Activated gamma-delta T cell treated with Interleukin-2 at 50 U/mL for 16 hours (primary cell): ENCODE measurements around the gene CRX.
"Not testable (repeated sequence)": the region's sequence is repeated elsewhere in the genome, so short reads cannot be mapped to it uniquely, and the experiment has no call there.

Experiments
- DNase-seq: peaks from one replicate; pipeline ENCODE4 v3.0.0-alpha.2; 2020

Gene CRX

DNA sequence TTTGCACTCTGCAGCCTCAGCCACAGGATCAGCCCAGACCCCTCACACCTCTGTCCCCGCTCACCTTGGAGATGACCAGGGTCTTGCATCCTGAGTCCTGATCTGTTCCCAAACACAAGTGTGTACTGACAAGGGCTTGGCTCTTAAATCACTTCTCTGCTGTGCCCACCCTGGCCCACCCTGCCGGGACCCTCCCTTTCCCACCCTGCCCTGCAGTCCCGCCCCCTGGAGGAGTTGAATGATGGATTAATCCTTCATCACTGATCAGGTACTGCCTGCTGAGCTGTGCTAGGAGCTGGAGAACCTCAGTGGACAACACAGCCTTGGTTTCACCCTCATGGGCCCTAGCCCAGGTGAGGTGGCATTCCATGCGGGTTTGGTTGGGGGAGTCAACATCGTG lies 17.3 kb upstream of the CRX start, which contains the start of gene TPRX1:
Gene TPRX1 (minus strand): TSS at position 101 of the 400 bp plus-strand sequence. CDS start 12 bp downstream, at position 89.
- not testable (repeated sequence) for DNase-seq

DNA sequence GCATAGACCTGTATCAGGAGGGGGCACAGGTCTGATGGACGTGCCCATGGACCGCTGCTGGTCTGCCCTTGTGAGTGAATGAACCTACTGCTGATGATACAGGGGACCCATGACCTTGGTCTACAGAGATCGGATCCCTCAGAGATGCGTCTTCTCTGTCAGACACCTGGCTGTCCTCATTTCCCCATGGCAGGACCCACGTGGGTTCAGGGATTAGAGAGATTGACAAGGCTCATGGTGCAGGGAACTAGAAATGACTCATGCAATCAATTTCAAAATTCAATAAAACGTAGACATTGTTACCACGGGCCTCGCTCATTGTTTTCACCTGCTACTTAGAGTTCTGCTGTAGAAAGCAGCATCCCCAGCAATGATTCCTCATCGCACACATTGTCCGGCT lies 16.4 kb upstream of the CRX start:
- DNase-seq = no peak

DNA sequence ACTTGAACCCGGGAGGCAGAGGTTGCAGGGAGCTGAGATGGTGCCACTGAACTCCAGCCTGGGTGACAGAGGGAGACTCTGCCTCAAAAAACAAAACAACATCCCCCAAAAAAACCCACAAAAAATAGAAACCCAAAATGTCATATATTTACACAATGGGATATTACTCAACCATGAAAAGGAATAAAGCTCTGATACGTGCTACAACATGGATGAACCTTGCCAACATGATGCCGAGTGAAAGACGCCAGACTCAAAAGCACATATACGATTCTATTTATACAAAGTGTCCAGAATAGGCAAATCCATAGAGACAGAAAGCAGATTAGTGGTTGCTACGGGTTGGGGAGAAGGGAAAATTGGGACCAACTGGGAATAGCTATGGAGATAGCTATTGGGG lies 15.3 kb upstream of the CRX start:
- DNase-seq = no peak

DNA sequence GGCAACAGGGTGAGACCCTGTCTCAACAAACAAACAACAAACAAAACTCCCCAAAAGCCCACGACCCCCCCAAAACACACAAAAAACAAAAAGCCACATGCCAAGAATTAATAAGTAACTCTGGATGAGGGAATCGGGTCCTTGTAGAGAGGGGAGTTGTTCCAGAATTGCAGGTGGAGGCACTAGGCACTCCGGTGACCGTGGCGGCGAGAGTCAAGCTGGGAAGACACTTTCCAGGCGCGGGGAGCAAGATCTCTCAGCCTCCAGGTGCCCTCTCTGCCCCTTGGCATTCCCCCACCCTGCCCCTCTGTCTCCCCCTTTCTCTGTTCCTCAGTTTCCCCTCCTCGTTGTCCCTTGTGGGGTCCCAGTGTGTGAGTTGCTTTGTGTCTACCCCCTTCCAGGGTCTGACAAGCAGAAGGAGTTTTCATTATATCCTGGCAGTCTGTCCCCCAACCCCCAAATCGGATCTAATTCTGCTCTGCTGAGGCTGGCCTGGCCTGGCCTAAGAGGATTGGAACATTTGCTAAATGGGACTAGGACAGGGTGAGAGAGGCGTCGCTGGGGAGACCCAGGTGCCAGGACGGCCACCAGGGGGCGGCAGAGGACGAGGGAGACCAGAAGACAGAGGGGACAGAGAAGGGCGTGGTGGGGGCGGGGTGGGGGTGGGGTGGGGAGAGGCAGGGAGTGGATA lies 8.3 kb upstream of the CRX start:
- peak; percentile 78 for DNase-seq

DNA sequence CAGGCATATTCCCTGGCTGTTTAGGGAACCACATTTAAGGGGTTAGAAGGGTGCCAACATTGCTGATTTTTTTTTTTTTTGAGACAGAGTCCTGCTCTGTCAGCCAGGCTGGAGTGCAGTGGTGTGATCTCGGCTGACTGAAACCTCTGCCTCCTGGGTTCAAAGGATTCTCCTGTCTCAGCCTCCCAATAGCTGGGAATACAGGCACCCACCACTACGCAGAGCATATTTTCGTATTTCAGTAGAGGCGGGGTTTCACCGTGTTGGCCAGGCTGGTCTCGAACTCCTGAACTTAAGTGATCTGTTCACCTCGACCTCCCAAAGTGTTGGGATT lies 7.8 kb upstream of the CRX start:
- DNase-seq = no peak

DNA sequence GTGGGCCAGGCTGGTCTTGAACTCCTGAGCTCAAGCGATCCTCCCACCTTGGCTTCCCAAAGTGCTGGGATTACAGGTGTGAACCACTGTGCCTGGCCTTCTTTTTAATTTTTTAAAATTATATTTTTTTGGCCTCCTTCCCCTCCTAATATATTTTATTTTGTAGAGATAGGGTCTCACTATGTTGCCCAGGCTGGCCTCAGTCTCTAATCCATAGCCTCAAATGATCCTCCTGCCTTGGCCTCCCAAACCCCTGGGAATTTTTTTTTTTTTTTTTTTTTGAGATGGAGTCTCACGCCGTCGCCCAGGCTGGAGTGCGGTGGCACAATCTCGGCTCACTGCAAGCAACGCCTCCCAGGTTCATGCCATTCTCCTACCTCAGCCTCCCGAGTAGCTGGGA lies 5.5 kb upstream of the CRX start:
- DNase-seq = not testable (repeated sequence)

DNA sequence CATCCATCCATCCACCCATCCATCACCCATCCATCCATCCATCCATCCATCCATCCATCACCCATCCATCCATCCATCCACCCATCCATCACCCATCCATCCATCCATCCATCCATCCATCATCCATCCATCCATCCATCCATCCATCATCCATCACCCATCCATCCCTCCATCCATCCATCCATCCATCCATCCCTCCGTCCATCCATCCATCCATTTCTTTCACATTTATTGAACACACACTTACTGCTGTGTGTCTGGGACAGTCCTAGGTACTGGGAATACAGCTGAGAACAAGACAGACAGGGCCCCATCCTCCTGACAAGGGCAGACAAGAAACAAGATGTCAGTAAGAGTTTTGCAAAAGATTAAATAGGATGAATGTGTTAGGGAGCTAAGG lies 3.5 kb upstream of the CRX start:
- DNase-seq = not testable (repeated sequence)

DNA sequence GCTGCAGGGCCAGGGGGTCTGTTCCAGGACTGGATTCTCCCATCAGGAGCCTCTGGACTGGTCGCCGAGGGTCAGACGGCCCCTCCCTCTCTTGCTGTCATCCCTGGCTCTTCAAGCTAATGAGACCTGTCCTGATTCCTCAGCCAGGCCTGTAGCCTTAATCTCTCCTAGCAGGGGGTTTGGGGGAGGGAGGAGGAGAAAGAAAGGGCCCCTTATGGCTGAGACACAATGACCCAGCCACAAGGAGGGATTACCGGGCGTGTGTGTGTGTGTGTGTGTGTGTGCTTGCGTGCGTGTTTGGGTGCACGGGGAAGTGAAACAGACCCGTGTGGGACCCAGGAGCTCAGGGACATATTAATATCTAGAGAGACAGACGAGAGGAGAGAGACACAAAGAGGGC lies 1.9 kb upstream of the CRX start:
- DNase-seq = no peak

DNA sequence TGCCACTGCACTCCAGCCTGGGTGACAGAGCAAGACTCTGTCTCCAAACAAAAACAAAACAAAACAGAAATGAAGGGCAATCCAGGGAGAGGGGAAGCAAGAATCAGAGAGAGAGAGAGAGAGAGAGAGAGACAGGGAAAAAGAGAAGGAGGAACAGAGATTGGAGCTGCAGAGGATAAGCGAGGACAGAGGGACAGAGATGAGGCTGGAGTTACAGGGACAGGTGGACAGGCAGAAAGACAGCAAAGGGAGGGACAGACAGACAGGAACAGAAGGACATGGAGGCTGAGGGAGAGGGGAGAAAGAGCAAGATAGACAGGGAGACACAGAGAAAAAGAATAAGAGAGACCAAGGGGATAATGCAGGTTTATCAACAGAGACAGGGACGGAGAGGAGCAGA lies 1.3 kb upstream of the CRX start:
- no peak for DNase-seq

DNA sequence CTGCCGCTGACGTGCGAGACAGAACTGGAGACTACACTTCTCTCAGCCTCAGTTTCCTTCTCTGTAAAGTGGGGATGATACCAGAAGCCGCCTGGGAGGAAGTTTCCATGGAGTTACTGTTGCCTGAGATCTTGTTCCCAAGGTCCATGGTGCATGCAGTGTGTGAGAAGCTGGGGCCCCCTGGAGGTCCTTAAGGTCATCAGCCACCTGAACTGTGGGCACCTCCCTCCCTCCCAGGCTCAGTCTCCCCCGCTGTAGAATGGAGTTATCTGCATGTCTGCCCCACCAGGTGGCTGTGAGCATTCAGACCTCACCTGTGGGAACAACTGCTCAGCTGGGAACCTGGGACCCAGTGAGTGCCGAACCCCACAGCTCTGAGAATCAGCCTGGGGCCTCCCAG lies 2.7 kb downstream of the CRX start:
- DNase-seq = no peak

DNA sequence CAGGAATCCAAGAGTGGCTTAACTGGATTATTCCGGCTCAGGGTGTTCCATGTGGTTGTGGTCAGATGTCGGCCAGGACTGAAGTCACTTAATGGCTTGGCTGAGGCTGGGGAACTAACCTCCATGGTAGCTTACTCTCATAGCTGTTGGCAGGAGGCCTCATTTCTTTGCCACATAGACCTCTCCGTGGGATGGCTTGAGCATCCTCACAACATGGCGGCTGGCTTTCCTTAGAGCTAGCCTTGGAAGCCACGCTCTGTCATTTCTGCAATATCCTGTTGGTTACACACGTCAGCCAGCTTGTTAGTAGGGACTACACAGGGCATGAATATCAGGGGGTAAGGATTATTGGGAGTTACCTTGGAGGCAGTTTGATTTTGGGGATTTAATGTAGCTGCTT lies 5.1 kb downstream of the CRX start:
- no peak for DNase-seq

DNA sequence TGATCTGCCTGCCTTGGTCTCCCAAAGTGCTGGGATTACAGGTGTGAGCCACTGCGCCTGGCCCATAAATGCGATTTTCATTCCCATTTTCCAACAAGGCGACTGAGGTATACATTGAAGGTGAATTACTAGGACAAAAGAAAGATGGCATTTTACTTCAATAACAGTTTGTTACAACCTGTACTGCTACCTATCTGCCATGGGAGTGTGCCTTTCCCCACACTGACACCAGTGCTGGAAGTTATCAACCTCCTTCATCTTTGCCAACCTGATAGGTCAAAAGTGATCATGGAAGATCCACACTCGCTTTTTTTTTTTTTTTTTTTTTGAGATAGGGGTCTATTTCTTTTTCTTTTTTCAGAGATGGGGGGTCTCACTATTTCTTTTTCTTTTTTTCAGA lies 11.0 kb downstream of the CRX start:
- DNase-seq = no peak

DNA sequence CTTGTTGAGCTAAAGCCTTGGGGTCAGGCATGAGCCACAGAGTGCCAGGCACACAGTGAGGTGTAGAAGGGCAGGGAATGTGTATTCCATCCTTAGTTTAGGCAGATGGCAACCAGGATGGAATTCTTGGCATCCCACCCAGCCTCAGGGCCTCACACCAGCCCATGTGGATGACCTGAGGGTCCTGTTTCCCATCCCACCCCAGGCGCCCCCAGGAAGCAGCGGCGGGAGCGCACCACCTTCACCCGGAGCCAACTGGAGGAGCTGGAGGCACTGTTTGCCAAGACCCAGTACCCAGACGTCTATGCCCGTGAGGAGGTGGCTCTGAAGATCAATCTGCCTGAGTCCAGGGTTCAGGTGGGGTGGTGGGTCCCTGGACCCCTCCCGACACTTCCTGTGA lies 14.3 kb downstream of the CRX start:
- no peak for DNase-seq

DNA sequence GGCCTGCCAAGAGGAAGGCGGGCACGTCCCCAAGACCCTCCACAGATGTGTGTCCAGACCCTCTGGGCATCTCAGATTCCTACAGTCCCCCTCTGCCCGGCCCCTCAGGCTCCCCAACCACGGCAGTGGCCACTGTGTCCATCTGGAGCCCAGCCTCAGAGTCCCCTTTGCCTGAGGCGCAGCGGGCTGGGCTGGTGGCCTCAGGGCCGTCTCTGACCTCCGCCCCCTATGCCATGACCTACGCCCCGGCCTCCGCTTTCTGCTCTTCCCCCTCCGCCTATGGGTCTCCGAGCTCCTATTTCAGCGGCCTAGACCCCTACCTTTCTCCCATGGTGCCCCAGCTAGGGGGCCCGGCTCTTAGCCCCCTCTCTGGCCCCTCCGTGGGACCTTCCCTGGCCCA lies 17.7 kb downstream of the CRX start:
- DNase-seq = no peak

DNA sequence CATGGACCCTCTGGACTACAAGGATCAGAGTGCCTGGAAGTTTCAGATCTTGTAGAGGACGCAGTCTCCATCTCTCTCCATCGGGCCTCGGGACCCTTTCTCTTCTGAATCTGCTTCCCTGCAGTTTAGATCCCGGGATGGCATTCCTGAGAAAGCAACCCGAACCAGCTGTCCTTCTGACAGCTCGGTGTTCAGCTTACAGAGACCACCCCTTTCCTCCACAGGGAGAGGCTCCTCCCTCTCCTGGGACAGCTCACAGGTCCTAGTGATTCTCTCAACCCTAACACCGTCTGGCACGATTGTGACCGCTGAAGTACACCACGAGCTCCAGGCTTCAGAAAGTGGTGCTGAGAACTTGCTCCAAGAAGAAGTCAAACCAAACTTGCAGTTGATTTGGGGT lies 18.2 kb downstream of the CRX start:
- no peak for DNase-seq

DNA sequence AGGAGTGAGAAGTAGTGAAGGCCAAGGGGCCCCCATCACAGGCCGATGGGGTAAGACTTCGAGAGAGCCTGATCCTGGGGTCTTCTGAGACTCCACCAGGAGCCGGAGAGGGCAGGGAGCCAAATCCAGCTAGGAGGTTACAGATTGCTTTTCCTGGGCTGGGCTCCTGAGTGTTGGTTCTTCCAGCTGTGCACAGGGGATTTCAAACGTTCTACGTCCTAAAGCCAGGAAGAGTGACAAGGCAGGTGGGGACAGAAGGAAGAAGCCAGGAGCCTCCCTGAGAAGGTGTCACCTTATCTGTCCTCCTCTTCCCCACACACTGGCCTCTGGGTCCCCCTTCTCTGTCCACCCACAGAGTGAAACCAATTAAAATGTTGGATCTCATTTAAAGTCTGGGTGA lies 21.2 kb downstream of the CRX start:
- no peak for DNase-seq

DNA sequence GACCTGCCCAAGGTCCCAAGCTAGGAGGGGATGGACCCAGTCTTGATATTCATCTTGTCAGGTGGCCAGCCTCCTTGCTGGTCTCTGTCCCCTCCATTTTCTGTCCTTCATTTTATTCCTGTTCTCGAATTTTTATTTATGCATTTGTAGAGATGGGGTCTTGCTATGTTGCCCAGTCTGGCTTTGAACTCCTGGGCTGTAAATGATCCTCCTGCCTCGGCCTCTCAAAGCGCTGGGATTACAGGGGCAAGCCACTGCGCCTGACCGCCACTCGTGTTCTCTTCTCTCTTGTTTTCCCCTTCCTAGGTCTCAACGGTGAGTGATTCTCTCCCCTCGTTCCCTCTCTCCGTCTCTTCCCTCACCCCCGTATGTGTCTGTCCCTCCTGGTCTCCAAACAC lies 26.7 kb downstream of the CRX start:
- DNase-seq = no peak

DNA sequence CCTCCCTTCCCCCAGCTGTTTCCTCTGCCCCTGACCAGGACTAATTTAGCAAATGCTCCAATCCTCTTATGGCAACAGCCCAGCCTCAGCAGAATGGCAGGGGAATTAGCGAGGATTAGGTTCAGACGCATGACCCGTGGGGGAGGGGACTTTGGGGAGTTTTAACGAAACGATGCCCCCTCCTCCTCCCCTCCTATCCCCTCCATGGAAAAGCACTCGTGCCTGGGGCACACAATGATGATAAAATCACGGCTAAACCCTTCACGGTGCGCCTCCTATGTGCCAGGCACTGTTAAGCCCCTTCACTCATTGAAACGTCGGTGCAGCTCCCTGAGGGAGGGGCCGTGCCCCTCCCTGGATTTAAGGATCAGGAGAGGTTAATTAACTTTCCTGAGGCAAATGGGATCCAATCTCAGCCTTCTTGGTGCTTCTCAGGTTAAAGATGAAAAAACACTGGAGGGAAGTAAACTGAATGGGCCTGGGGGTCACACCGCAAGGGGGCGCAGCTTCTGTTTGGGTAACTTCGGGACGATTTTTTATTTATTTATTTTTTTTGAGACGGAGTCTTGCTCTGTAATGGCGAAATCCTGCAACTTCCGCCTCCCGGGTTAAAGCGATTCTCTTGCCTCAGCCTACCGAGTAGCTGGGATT lies 27.2 kb downstream of the CRX start:
- peak; percentile 17 for DNase-seq

DNA sequence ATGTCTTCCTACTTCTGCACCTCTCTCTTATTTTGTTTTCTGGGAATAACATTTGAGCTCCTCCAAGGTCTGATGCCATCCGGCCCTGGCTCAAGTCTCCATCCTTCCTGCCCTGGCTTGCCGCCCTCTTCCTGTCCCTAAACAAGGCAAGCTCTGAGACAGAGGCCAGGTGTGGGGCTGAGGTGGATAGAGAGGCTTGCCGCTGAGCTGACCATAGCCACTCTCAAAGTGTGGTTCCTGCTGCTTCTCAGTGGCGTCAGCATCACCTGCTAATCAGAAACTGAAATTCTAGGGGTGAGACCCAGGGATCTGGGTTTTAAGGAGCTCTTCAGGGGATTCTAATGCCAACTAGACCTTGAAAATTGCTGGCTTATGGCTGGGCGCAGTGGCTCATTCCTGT lies 31.3 kb downstream of the CRX start:
- no peak for DNase-seq

DNA sequence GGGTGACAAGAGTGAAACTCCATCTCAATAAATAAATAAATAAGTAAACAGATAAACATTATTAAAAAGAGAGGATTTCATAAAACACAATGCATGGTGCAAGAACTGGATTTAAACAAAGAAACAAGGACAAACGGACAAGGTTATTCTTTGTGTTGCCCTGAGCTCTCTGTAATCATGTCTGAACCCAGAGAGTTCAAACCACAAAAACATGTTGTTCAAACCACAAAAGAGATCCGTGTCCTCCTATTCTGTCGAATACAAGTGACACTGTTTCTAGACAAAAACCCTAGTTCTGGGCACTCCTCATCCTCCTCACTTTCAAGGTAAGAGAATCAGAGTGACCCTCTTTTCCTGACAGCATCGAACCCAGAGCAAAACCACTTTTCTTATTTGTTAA lies 32.7 kb downstream of the CRX start:
- DNase-seq = no peak

DNA sequence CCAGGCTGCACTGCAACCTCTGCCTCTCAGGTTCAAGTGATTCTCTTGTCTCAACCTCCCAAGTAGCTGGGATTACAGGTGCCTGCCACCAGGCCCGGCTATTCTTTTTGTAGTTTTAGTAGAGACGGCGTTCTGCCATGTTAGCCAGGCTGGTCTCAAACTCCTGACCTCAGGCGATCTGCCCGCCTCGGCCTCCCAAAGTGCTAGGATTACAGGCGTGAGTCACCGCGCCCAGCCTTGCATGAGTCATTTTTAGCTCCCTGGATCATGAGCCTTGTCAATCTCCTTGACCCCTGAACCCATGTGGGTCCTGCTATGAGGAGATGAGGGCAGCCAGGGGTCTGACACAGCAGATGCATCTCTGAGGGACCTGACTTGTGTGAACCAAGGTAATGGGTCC lies 36.5 kb downstream of the CRX start:
- DNase-seq = not testable (repeated sequence)

DNA sequence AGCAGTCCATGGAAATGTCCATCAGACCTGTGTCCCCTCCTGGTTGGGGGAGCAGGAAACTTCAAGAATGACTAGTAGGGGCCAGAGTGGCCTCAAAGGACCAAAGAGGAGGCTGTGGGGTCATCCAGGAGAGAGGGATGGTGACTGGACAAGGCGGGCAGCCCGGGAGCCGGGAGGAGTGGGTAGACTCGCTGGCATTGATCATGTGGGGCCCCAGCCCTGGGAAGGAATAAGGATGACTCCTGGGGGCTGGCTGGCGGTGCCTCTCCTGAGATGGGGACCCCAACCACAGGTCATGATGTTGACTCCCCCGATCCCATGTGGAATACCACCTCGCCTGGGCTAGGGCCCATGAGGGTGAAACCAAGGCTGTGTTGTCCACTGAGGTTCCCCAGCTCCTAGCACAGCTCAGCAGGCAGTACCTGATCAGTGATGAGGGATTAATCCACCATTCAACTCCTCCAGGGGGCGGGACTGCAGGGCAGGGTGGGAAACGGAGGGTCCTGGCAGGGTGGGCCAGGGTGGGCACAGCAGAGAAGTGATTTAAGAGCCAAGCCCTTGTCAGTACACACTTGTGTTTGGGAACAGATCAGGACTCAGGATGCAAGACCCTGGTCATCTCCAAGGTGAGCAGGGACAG lies 37.0 kb downstream of the CRX start, which contains the start of gene TPRX2:
Gene TPRX2 (plus strand): TSS at position 590 of the 640 bp plus-strand sequence. CDS start 12 bp downstream, at position 602.
- not testable (repeated sequence) for DNase-seq

DNA sequence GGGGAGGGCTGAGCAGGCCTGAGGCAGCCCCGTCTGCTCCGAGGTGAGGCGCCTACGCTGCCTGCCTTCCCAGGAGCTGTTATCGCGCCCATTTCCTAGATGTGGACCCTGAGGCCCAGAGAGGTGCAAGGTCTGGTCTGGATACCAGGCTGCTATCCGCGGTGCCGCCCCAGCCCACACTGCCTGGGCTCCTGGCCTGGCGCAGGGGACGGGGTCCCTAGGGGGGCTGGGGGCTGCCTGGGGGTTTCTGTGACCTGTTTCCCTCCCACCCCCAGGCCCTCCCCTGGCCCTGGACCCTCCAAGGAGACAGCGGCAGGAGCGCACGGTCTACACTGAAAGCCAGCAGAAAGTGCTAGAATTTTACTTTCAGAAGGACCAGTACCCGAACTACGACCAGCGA lies 38.1 kb downstream of the CRX start:
- DNase-seq = not testable (repeated sequence)

DNA sequence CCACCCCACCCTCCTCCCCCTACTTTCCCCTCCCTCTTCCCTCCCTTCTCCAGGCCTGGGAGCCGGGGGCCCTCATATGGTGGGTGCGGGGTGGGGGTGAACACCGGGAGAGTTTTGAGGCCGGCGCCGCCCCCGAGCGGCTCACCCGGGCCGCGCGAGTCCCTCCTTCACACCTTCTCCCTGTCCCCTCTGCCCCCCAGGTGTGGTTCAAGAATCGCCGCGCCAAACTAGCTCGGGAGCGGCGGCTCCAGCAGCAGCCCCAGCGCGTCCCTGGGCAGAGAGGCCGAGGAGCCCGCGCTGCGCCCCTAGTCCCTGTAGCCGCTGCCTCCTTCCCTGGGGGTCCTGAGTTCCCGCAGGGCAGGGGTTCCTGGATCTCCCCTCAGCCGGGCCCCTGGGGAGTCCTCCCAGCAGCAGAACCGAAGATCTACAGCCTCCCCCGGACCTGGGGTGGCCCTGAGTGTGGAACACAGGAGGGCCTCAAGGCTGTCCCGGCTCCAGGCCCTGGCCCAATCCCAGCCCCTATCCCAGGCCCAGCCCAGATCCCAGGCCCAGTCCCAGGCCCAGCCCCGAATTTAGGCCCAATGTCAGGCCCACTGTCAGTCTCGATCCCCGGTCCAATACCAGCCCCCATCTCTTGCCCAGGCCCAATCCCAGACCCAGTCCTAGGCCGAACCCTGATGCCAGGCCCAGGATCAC lies 39.0 kb downstream of the CRX start:
- DNase-seq = no peak
